ENCODE measurements around the gene PROX1. TPM values are rescaled to one million over a fixed set of nuclear protein-coding genes. Genes with fewer than 3 reads are reported as not detected.

The PROX1 gene
- total and polyA plus RNA-seq, 8 donors: 0.23 to 6.1 (median 2.7) TPM

DNA sequence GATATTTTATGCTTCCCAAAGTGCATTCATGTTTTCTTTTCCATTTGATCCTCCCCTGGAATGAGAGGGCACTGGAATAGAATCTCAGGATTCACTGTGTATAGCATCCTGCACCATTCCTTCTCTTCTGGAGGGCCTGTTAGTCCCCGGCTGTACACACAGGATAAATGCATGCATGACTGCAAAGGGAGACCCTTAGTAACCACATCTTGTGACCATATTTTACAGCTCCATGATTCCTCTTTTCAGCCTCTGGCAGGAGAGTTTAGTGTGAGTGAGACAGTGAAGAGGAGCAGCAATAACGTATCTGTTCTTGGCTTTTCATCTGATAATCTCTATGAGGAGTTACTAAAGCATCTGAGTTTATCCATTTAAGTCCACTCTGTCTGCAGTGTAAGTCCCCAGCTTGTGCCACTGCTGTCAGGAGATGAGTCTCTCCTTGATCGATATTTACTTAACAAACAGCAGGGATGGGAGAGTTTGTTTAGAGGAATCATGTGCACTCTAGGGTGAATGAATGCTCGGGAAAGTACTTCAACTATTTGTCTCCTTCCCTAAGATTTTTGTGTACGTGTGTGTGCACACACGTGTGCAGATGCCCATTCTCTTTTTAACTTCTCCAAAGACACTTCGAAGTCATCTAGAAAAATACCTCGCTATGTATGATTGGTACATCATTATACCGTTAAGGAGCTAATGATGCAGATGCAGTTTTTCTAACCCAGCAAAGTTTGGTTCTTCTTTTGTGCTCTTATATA, 41.1 kb downstream of the PROX1 start:
- Histone ChIP-seq H3K27ac (no peak overlapping the region), H3K4me1 (peaks cover 0 to 6% (median 0%) of the 10 kb centered on the region in 4 donors), H3K27me3 (no peaks in the 10 kb centered on the region), H3K4me3 (no peak overlapping the region), H3K36me3 (no peaks in the 10 kb centered on the region), H3K9me3 (no peaks in the 10 kb centered on the region)
- no peak for DNase-seq
- TF ChIP-seq EP300 (IDR thresholded peaks at IDR 0.05): no peak
- no peak for TF ChIP-seq POLR2A (IDR thresholded peaks at IDR 0.05)
- no peak for TF ChIP-seq CTCF (IDR thresholded peaks at IDR 0.05)
- no peak for TF ChIP-seq POLR2AphosphoS5 (IDR thresholded peaks at IDR 0.05)
- intact Hi-C loops (cut with DNase I; ENCODE audit: low total_unique reads): no loop called here
- WGBS, 5 donors: 69 to 73% (median 70%) methylated on average over 9 of the region's 9 CpGs

- intact Hi-C loops (cut with DNase I; ENCODE audit: low total_unique reads): no loop called here
- WGBS, 5 donors: 63 to 80% (median 80%) methylated on average over 6 of the region's 6 CpGs
- H3K27me3 ChIP-seq: no peaks in the 10 kb centered on the region
These were observed 42.0 kb downstream of the PROX1 start for GRCh38 chr1:214029796-214030195.

GRCh38 chr1:214031267-214031650, 43.5 kb downstream of the PROX1 start:
- 70 to 89% (median 76%) methylated on average over 5 of the region's 5 CpGs for WGBS, 5 donors
- no peaks in the 10 kb centered on the region for H3K27me3 ChIP-seq
- intact Hi-C loops (cut with DNase I; ENCODE audit: low total_unique reads): no loop called here
- peaks cover 0 to 6% (median 0%) of the 10 kb centered on the region in 4 donors for H3K4me1 ChIP-seq
- no peak overlapping the region for H3K27ac ChIP-seq
- H3K36me3 ChIP-seq: no peaks in the 10 kb centered on the region
- DNase-seq: no peak
- H3K9me3 ChIP-seq: no peaks in the 10 kb centered on the region
- TF ChIP-seq POLR2A (IDR thresholded peaks at IDR 0.05) (no peak), CTCF (IDR thresholded peaks at IDR 0.05) (no peak), POLR2AphosphoS5 (IDR thresholded peaks at IDR 0.05) (no peak), EP300 (IDR thresholded peaks at IDR 0.05) (no peak)
- H3K4me3 ChIP-seq: no peak overlapping the region

More at GRCh38 chr1:214029796-214030195, 42.0 kb downstream of the PROX1 start:
- TF ChIP-seq POLR2AphosphoS5 (IDR thresholded peaks at IDR 0.05) (no peak), EP300 (IDR thresholded peaks at IDR 0.05) (no peak), POLR2A (IDR thresholded peaks at IDR 0.05) (no peak), CTCF (IDR thresholded peaks at IDR 0.05) (no peak)
- Histone ChIP-seq H3K9me3 (no peaks in the 10 kb centered on the region), H3K4me1 (peaks cover 0 to 6% (median 0%) of the 10 kb centered on the region in 4 donors), H3K27ac (no peak overlapping the region), H3K36me3 (no peaks in the 10 kb centered on the region), H3K4me3 (no peak overlapping the region)
- no peak for DNase-seq

DNA sequence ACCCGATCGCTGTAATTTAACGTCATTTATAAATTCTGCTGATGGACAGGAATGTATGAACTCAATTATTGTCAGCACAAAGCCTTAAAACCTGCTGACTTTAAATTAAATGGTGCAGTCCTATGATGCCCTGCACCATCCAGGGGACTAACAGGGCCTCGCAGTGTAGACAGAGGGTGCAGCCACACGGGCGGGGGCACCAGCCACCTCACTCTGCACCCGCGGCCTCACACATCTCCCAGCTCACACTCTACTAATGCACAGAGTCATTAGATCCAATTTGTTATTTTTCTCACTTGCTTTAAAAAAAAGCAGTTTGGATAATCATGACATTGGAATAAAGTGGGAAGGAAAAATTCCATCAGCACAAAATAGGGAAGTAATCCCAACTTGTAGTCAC, 49.7 kb downstream of the PROX1 start:
- H3K4me1 ChIP-seq: no peaks in the 10 kb centered on the region
- H3K36me3 ChIP-seq: no peaks in the 10 kb centered on the region
- TF ChIP-seq POLR2A (IDR thresholded peaks at IDR 0.05) (no peak), EP300 (IDR thresholded peaks at IDR 0.05) (no peak), CTCF (IDR thresholded peaks at IDR 0.05) (no peak), POLR2AphosphoS5 (IDR thresholded peaks at IDR 0.05) (no peak)
- DNase-seq: no peak
- H3K4me3 ChIP-seq: no peak overlapping the region
- no peaks in the 10 kb centered on the region for H3K9me3 ChIP-seq
- H3K27ac ChIP-seq: no peak overlapping the region
- intact Hi-C loops (cut with DNase I; ENCODE audit: low total_unique reads): no loop called here
- no peaks in the 10 kb centered on the region for H3K27me3 ChIP-seq
- WGBS, 5 donors: 82 to 88% (median 85%) methylated on average over 8 of the region's 8 CpGs
